HG03565 (cell line): ENCODE results near the gene SLC27A2.

Experiments used
- ATAC-seq: cut with Tn5 transposase; IDR thresholded peaks from one replicate; pipeline ENCODE4 v1.9.1; 2021; ENCODE audit warnings: mild to moderate bottlenecking, moderate library complexity; ENCODE audit not compliant: unreplicated experiment

SLC27A2 gene

DNA sequence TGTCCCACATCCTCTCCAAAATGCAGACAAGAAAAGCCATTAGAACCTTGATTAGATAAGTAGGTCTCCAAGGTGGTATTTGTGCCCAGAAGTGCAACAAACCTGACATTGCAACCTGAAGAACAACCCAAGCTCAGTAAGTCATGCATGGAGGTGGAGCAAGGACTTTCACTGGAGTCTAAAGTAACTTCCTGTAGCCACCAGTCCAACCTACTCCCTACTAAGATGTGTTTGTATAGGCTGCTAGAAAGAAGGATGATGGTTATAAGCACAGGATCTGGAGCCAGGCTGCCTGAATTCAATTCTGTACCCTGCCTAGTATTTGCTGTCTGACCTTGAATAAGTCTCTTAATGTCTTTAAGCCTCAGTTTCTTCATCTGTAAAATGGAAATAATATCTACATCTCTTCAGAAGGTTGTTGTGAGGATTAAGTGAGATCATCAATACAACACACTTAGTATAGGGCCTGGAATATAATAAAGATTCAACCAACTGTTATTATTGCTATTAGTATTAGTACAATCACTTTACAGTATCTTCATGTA lies 51.3 kb downstream of the SLC27A2 start:
- no peak for ATAC-seq

DNA sequence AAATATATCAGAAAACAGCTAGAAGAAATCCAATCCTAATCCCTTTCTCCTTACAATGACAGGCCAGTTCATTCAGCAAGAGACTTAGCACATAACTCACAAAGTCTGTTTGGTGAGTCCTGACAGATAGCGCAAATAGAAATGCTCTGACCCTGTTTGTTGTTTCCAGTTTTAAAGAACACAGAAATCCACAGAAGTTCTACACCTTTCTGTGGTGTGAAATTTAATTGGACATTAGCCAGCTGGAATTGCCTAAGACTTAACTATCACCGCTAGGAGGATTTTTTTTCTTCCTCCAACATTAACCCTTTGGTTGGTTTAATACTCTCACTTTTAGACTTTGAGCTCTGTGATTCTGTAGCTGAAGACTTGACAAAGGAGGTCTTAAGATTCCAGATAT lies 52.8 kb downstream of the SLC27A2 start:
- ATAC-seq = no peak

DNA sequence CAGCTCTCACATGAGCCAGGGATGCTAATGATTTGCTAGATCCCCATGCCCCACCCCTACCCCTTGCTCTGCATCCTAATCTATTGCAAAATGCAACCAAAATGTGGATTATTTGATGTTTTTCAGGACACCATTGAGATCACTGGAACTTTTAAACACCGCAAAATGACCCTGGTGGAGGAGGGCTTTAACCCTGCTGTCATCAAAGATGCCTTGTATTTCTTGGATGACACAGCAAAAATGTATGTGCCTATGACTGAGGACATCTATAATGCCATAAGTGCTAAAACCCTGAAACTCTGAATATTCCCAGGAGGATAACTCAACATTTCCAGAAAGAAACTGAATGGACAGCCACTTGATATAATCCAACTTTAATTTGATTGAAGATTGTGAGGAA lies 53.8 kb downstream of the SLC27A2 start:
- ATAC-seq = no peak

DNA sequence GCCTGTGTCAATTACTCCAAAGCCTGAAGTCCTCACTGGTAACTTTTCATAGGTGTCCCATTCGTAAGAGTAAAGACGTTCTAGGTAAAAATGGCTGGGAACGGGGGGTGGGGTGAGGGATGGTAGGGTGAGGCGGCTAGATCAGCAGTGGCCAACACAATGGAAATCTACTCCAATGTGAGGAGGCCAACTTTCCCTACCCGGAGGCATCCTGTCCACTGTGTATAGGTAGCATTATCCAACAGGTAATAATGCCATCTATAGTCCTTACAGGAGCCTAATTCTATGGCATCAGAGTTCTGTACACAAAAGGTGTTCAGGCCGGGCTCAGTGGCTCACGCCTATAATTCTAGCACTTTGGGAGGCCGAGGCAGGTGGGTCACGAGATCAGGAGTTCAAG lies 54.4 kb downstream of the SLC27A2 start:
- no peak for ATAC-seq

DNA sequence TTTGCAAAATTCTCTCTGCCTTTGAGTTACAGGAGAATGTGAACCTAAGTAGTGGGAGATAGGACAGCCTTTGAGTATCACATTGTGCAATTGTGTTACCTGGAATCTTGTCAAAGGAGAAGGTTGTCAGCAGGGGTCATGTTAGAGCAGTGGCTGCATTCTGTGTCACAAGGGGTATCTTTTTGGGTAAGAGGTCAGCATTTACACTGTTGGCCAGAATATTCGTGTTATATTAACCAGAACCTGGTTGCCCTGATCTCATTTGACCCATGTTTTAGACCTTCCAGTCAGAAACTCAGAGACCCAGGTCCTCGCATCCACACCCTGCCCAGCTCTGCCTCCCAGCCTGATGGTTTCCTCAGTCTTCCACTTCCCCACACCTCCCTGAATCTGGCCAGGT lies 56.3 kb downstream of the SLC27A2 start:
- no peak for ATAC-seq

DNA sequence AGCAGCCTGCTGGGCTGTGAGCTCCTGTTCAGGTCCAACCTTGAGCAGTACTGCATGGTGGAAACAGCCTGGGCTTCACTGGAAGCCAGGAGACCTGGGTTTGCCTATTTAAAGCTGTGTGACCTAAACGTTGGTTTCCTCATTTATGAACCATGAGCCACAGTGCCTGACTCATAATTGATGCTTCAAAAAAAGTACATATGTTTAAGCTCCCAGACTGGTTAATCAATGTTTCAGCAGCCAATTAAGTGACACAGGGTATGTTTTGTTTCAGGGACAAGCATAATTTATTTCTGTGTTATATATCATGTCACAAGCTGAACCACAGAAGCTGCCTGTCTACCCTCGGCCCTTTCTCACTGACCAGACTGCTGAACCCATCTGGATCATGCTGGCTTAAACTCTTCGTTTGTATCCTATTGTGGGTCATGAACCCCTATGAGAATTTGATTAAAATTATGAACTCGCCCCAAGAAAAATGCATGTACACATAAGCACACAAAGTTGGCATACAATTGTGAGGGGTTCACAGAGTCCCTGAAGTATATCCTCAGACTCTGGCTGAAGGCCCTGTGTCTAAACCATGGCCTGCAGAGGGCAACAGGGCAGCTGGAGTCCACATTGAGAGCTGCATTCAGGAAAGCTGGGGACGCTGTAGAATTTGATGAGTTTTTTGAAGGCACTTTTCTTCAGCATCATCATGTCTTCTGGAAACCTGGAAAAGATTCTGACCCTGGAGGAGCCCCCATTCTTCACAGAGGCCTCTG lies 59.9 kb downstream of the SLC27A2 start:
- no peak for ATAC-seq

DNA sequence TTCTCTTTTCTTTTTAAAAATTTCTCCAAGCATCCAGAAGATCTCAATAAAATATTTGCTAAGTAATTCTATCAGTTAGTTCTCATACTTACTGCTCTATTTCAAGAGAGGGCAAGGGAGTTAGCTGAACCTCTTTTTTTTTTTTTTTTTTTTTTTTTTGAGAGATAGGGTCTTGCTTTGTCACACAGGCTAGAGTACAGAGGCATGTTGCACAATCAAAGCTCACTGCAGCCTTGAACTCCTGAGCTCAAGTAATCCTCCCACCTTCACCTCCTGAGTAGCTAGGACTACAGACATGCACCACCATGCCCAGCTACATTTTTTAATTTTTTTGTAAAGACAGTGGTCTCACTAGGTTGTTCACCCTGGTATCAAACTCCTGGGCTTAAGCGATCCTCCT lies 62.2 kb downstream of the SLC27A2 start:
- ATAC-seq = no peak

DNA sequence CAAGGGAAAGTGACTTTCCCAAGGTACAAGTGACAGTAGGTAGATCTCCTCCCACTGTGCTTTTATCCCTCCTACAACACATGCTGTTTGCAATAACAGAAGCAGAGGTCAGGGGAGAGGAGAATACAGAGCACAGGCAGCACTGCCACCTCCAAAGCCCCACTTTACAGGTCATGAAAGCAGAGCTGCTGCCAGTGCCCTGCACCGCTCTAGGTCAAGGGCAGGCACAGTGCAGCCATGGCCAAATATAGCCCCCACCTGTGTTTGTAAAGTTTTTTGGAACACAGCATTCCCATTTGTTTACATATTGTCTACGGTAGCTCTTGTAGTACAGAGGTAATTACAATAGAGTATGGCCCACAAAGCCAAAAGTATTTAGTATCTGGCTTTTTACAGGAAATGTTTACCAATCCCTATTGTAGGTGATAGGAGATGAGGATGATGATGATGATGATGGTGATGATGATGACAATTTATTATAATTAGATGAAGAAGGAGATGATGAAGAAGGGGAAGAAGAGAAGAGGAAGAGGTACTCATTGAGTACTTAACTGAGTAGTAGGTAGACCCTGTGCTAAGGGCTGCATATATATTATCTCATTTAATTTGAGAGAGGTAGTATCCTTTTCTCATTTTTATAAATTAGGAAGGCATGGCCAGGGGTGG lies 63.1 kb downstream of the SLC27A2 start:
- ATAC-seq = no peak

DNA sequence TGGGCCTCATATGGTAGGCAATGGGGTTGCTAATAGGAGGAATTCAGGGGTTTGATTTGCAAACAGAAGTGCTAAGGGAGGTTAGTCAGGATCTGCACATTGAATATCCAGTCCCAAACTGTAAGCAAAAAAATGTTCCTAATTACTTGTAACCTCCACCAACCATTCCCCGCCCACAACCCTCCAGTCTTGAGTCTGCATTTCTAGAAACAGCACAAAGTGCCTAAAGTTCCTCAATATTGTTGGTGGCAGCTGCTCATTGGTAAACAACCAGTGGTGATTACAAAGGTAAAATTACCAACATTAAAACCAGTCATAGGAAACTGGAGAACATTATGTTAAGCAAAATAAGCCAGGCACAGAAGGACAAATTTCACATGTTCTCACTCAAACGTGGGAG lies 64.6 kb downstream of the SLC27A2 start:
- ATAC-seq = no peak

DNA sequence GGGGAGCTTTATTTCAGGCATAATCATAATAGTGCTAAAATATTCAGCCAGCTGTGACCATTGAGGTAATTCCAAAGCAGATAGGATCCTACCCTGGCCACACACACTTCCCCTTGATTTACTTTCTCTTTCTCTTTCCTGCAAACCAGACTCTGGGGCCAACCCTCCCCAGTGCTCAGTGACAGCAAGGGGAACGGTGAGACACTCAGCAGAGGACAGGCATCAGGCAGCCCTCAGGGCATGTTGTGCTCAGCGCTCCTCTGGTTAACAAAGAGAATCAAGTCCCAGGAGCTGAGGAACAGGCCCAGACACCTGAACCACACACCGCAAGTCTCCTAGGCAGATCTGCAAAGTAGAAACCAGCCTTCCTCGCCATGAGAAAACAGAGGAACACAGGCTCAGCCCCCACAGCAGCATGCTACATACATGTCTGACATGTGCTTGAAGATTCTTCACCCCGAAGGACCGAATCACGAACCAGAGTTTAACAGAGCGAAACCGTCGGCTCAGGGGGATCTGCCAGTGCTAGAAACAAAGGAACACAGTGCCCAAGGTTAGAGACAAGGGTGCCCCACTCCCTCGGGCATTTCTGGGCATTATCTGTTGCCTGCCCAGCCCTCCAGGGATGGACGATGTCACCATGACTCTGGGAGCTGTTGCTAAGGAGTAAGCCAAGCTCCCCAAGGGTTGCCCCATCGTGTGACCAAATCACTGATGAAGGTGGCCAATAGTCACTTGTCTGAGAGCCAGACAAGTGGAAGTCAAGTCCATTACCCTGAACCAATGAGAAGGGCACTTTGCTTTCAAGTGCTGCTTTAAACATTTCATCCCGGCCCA lies 66.0 kb downstream of the SLC27A2 start:
- ATAC-seq = peak; percentile 88

DNA sequence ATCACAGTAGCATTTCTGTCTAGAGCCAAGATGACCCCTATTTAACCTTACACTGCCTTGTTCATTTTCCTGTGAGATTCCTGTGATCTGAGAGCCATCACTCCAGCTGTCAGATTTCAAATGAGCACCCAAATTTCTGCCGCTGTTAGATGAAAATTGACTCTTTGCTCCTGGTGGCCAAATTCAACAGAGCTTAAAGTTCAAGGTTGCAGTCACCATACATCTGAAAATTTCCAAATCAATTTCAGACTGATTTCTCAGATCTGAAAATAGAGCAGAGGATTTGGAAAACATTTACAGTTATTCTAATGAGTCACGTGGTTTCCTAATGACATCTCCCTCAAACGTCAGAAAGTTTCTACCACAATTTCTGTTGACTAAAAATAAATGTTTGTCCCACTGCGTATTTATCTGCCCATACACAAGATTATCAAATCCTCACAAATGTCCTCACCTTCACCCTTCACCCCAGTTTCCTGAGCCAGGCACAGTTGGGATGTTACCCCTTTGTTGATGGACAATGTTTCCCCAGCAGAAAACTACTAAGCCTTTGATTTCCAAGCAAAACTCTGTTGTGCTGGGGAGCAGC lies 67.1 kb downstream of the SLC27A2 start:
- ATAC-seq = no peak

DNA sequence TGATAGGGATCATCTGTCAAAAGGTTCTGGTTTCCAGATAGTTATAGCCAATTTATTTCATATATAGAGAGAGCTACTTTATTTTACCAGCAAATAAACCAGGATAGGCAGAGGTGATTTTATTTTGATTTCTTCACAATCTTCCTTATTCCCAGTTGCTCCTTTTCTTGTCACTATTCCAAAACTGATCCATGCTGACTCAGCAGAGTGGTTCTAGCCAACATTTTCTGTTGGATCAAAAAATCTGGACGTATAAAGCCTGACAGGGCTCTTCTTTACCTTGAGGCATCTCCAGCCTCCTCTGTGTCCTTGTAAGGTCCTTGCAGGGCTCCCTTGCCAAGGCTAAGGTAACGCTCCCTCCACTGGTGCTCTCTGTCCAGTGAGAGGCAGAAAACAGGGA lies 67.7 kb downstream of the SLC27A2 start:
- no peak for ATAC-seq

DNA sequence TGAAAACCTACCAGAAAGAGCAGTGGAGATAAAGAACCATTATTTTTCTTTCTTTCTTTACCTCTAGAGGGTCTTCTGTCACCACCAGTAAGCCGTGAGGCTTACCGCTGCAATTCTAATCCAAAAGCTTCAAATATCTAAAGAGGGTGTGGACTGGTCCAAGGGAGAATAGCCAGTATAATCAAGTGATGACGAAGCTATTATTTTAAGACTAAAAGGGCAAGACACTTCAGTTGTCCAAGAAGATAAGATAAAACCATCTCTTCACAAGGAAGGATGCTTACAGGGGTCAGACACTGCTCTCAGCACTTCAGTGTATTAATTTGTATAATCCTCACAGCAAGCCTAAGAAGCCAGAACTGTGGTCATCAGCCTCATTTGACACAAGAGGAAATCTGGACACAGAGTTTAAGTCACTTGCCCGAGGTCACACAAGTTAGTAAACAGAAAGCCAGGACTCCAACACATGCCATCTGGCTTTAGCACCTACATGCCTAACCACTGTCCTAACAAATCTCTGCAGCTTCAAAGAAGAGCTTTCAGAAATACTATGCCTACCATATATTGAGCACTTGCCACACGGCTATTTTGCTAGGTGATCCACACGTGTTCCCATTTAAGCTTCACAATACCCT lies 68.9 kb downstream of the SLC27A2 start:
- no peak for ATAC-seq

DNA sequence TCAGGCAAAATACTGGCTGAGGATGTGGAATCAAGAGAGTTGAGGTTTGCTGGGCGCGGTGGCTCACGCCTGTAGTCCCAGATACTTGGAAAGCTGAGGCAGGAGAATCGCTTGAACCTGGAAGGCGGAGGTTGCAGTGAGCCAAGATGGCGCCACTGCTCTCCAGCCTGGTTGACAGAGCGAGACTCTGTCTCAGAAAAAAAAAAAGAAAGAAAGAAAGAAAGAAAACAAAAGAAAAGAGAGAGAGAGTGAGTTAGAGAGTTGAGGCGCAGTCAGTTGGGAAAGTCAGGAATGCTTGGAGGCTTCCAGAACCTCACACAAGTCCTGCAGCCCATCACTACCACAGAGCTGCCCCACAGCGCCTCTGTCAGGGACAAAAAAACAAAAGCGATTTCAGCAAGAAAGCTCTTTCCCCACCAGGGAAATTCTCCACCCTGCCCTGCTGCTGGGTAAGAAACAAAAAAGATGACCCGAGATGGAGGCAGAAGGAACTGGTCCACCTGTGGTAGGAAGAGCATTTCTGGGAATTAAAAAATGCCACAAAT lies 69.7 kb downstream of the SLC27A2 start:
- ATAC-seq = no peak

DNA sequence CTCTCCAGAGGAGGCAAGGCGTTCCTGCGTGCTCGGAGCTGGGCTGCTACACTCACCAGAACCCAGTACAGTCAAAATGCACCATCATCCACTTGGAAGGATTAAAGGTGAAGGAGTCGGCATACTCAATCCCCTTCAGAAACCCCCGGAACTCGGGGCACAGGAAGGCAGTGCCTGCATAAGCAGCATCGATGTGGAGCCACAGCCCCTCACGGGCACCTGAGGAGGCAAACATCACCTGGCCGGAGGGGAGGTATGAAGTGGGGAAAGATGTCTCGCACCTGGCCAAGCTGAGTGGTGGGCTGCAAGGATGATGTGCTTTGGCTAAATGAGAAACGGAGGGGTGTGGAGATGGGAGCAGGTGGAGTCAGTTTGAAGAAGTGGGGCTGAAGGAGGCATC lies 70.6 kb downstream of the SLC27A2 start:
- ATAC-seq = no peak

DNA sequence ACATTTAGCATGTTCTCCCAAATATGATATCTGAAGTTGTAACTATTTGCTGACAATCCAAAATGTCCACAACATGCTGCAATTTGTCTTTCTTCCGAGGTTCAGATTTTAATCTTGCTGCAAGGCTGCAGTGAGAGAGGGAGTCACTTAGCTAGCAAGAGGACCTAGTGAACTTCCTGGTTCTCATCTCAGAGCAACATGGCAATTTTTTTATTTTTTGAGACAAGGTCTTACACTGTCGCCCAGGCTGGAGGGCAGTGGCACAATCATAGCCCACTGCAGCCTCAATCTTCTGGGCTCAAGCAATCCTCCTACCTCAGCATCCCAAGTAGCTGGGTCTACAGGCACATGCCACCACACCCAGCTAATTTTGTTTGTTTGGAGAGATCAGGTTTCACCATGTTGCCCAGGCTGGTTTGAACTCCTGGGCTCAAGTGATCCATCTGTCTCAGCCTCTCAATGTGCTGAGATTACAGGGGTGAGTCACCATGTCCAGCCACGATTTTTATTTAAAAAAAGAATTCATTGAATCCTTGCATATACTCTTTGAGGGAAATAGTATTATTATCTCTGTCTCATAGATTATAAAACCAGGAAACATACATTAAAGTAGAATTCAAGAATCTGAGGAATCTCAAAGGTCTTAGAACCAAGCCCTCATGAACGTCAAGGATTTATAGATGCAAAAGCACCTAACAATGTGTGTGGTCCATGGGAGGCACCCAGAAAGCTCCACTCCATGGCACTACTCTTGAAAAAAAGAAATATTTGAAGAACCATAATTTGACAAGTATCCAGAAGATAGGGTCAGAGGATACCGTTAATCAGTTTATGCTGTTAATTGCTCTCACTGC lies 74.4 kb downstream of the SLC27A2 start:
- no peak for ATAC-seq

DNA sequence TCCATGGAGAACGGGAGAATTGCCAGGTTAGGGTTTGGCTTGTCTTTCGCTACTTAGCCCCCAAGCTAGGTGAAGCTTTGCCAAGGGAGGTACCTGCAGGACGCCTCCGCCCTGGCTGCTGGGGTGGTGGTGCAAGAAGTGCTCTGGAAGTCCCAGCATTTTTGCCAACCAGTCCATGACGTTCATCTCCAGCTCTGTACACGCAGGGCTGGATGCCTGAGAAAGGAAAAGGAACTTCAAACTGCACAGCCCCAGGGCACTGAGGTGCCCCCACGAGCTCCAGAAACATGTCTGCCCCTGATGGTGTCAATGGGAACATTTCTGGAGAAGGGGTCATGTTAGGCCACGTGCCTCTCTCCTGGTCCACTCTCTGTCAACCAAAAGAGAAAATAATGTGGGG lies 75.3 kb downstream of the SLC27A2 start:
- ATAC-seq = no peak

DNA sequence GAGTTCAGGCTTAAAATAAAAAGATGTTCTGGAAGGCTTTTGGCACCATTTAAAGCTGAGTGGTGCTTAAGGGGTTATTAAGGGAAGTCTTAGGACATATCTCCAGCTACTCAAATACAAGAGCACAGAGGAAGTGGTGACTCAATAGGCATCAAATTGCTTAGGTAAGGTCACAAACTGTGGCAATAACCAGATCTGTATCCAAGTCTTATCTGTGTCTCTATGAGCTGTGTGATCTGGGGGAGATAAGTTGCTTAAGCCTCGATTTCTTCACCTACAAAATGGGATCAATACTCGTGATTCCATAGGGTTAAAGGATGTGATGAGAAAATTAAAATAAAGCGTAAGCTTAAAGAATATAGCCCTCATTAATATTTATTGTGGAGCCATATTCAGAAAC lies 75.9 kb downstream of the SLC27A2 start:
- no peak for ATAC-seq

DNA sequence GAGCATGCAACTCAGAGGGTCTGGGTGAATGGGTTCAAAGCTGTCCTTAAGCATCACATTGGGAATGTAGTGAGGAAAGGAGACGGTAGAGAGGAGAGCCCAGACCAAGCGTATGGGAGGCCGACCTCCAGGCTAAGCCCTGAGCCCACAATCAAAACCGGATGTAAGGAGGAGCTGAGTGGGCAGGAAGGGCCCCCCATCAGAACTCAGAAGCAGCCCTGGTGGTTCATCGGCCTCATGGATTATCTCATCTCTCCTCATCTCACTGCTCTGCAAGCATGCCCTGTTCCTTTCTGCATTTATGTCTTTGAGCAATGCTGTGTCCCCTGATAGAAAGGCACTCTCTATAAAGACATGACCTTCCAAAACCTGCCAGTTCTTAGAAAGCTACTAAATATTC lies 77.3 kb downstream of the SLC27A2 start:
- no peak for ATAC-seq
